ENCODE results near the gene ZSWIM1. TPM values are rescaled to one million over a fixed set of nuclear protein-coding genes. Genes with fewer than 3 reads are reported as not detected.
"Not testable (repeated sequence)": the region's sequence is repeated elsewhere in the genome, so short reads cannot be mapped to it uniquely, and the experiment has no call there.

The ZSWIM1 gene
- total RNA-seq, 1 experiment from 2014 or later, result 17.4 TPM

- no peak for TF ChIP-seq HMGXB4 (CRISPR knock-in tag; IDR thresholded peaks at IDR 0.05)
- H3K27me3 Mint-ChIP-seq (ENCODE audit: low read depth), result no peaks in the 10 kb centered on the region
- ChIA-PET POLR2A (no interaction called here), CTCF (interaction anchor here (0.5 to 1.5 kb wide), 4 partner anchors 10 to 202 kb away, joined by 3 to 5 read pairs (median 3); no protein-coding TSS in a partner anchor)
- H3K4me3 Mint-ChIP-seq, result no peak overlapping the region
- ATAC-seq (no peak), DNase-seq (ENCODE audit: low spot score) (no peak)
- H3K36me3 Mint-ChIP-seq, result no peaks in the 10 kb centered on the region
- H3K27ac Mint-ChIP-seq, result no peak overlapping the region
- H3K4me1 Mint-ChIP-seq, result peaks cover 6% of the 10 kb centered on the region; the same call in 1 of the 2 replicates
- no peaks in the 10 kb centered on the region for H3K9me3 Mint-ChIP-seq
Observed at GRCh38 chr20:45926731-45927070, 45.7 kb downstream of the ZSWIM1 start.

GRCh38 chr20:45927071-45927878 lies 46.2 kb downstream of the ZSWIM1 start:
- Mint-ChIP-seq H3K9me3 (no peaks in the 10 kb centered on the region), H3K27me3 (ENCODE audit: low read depth) (no peaks in the 10 kb centered on the region), H3K4me1 (peaks cover 8% of the 10 kb centered on the region; the same call in 1 of the 2 replicates), H3K36me3 (0 out of 2 replicates have a peak, but pooled peaks cover 2% of the 10 kb centered on the region), H3K4me3 (no peak overlapping the region), H3K27ac (peak overlapping the region; percentile 32)
- TF ChIP-seq NFE2L1 (CRISPR knock-in tag; IDR thresholded peaks at IDR 0.05), result no peak
- TF ChIP-seq MAX (CRISPR knock-in tag; IDR thresholded peaks at IDR 0.05), result no peak
- TF ChIP-seq MXD4 (CRISPR knock-in tag; IDR thresholded peaks at IDR 0.05; ENCODE audit: borderline replicate concordance), result no peak
- TF ChIP-seq ESRRA (CRISPR knock-in tag; IDR thresholded peaks at IDR 0.05; ENCODE audit: borderline replicate concordance), result no peak
- TF ChIP-seq CDX4 (CRISPR knock-in tag; IDR thresholded peaks at IDR 0.05; ENCODE audit: borderline replicate concordance), result no peak
- no peak for TF ChIP-seq CREM (CRISPR knock-in tag; IDR thresholded peaks at IDR 0.05)
- no peak for TF ChIP-seq FOXP4 (CRISPR knock-in tag; IDR thresholded peaks at IDR 0.05)
- TF ChIP-seq GRHL2 (CRISPR knock-in tag; IDR thresholded peaks at IDR 0.05; ENCODE audit: insufficient replicate concordance, severe bottlenecking), result no peak
- TF ChIP-seq GTF2I (CRISPR knock-in tag; conservative IDR thresholded peaks at IDR 0.05), result no peak
- TF ChIP-seq PREB (CRISPR knock-in tag; IDR thresholded peaks at IDR 0.05; ENCODE audit: borderline replicate concordance), result no peak
- no peak for TF ChIP-seq ZNF425 (CRISPR knock-in tag; conservative IDR thresholded peaks at IDR 0.05)
- TF ChIP-seq ZNF138 (CRISPR knock-in tag; conservative IDR thresholded peaks at IDR 0.05), result no peak
- no peak for TF ChIP-seq ZNF671 (CRISPR knock-in tag; IDR thresholded peaks at IDR 0.05)
- TF ChIP-seq ETV6 (CRISPR knock-in tag; IDR thresholded peaks at IDR 0.05), result no peak
- no peak for TF ChIP-seq OVOL2 (CRISPR knock-in tag; IDR thresholded peaks at IDR 0.05; ENCODE audit: borderline replicate concordance)
- TF ChIP-seq ZNF423 (CRISPR knock-in tag; IDR thresholded peaks at IDR 0.05), result no peak
- TF ChIP-seq ATF3 (CRISPR knock-in tag; conservative IDR thresholded peaks at IDR 0.05), result no peak
- no peak for ATAC-seq
- DNase-seq (ENCODE audit: low spot score), result no peak
- ChIA-PET POLR2A (interaction anchor here (0.7 kb wide), 1 partner anchor 32 kb away, joined by 3 read pairs; no protein-coding TSS in a partner anchor), CTCF (interaction anchor here (0.5 to 1.4 kb wide), 4 partner anchors 37 to 201 kb away, joined by 3 to 6 read pairs (median 5); no protein-coding TSS in a partner anchor)

- ATAC-seq; H3K36me3 Mint-ChIP-seq; H3K27me3 Mint-ChIP-seq (ENCODE audit: low read depth); H3K27ac Mint-ChIP-seq; DNase-seq (ENCODE audit: low spot score); POLR2A ChIA-PET; H3K9me3 Mint-ChIP-seq; H3K4me3 Mint-ChIP-seq: not testable (repeated sequence)
- peaks cover 23% of the 10 kb centered on the region for H3K4me1 Mint-ChIP-seq
- CTCF ChIA-PET, result interaction anchor here (1.0 kb wide), 1 partner anchor 38 kb away, joined by 3 read pairs; no protein-coding TSS in a partner anchor
Observed at GRCh38 chr20:45931680-45932079, 50.7 kb downstream of the ZSWIM1 start.

Data from WTC11 (cell line).